Stimulated activated CD8-positive, alpha-beta memory T cell treated with anti-CD3 and anti-CD28 coated beads, Interleukin-2, amount 100 ng/mL, for 1 hour (primary cell): ENCODE data around the gene SKP2.
"Not testable (repeated sequence)": the region's sequence is repeated elsewhere in the genome, so short reads cannot be mapped to it uniquely, and the experiment has no call there.

ENCODE experiments used
- DNase-seq, 2 donors: peaks; one replicate each; pipeline ENCODE4 v3.0.0-alpha.2; 2020; ENCODE audit warnings: low read depth in 2 of 2

SKP2 gene

GRCh38 chr5:36151434-36152323, at the start of gene SKP2, which contains the start of gene LMBRD2:
Gene SKP2, plus strand, starts transcription at chr5:36152111. Its CDS starts 152 bp downstream, at chr5:36152263.
Gene LMBRD2, minus strand, starts transcription at chr5:36151887. Its CDS starts 8,538 bp downstream, at chr5:36143349.
- peak; percentile 93 for DNase-seq

- DNase-seq, result no peak
Measured at GRCh38 chr5:36105819-36106218, 46.1 kb upstream of the SKP2 start.

GRCh38 chr5:36108758-36109460, 43.0 kb upstream of the SKP2 start:
- DNase-seq, result no peak

- DNase-seq, result no peak
Measured at GRCh38 chr5:36111238-36111637, 40.7 kb upstream of the SKP2 start.

- DNase-seq, result no peak
Measured at GRCh38 chr5:36125868-36126267, 26.0 kb upstream of the SKP2 start.

- no peak for DNase-seq
Measured at GRCh38 chr5:36128795-36129194, 23.1 kb upstream of the SKP2 start.

GRCh38 chr5:36129666-36130065, 22.2 kb upstream of the SKP2 start:
- not testable (repeated sequence) for DNase-seq

GRCh38 chr5:36133009-36133408, 18.9 kb upstream of the SKP2 start:
- DNase-seq, result not testable (repeated sequence)

GRCh38 chr5:36135988-36136387, 15.9 kb upstream of the SKP2 start:
- DNase-seq, result no peak

- no peak for DNase-seq
Measured at GRCh38 chr5:36136581-36136980, 15.3 kb upstream of the SKP2 start.

- DNase-seq, result no peak
Measured at GRCh38 chr5:36138900-36139683, 12.8 kb upstream of the SKP2 start.

- no peak for DNase-seq
Measured at GRCh38 chr5:36145311-36145710, 6.6 kb upstream of the SKP2 start.

GRCh38 chr5:36146390-36146789, 5.5 kb upstream of the SKP2 start:
- DNase-seq, result no peak

- no peak for DNase-seq
Measured at GRCh38 chr5:36147681-36148080, 4.2 kb upstream of the SKP2 start.

- peak in 1 of 2 donors; percentile 13 for DNase-seq
Measured at GRCh38 chr5:36150676-36151433, 1.1 kb upstream of the SKP2 start.

- DNase-seq, result no peak
Measured at GRCh38 chr5:36152324-36153297, 700 bp downstream of the SKP2 start.

- no peak for DNase-seq
Measured at GRCh38 chr5:36153298-36153677, 1.4 kb downstream of the SKP2 start.

GRCh38 chr5:36153726-36154125, 1.8 kb downstream of the SKP2 start:
- DNase-seq, result no peak

GRCh38 chr5:36155291-36155690, 3.4 kb downstream of the SKP2 start:
- no peak for DNase-seq

- no peak for DNase-seq
Measured at GRCh38 chr5:36156121-36156601, 4.2 kb downstream of the SKP2 start.
